Hematopoietic multipotent progenitor cell treated with erythropoietin and hydrocortisone succinate and interleukin-3 and kit ligand, for 6 days (in vitro differentiated cells): ENCODE results near the gene PLEKHA7.

Source experiments
- DNase-seq: peaks from one replicate; pipeline ENCODE4 v3.0.0-alpha.2; 2015

Gene PLEKHA7

DNA sequence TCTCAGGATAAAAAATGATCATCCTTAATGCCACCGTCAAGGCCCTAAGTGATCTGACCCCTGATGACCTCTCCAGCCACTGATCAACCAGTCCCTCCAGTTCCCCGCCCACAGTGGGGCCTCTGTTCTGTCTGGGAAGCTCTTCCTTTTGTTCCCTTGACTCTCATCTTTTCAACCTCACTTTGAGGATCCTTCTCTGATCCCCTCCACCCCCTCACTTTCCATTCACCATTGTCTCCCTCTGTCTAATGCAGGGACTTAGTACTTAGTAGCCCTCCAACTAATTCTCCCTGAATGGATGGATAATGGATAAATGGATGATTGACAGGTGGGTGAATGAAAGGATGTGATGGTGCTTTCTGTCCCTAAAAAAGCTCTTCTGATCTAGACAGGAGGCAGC is 230.1 kb downstream of the PLEKHA7 start:
- no peak for DNase-seq

DNA sequence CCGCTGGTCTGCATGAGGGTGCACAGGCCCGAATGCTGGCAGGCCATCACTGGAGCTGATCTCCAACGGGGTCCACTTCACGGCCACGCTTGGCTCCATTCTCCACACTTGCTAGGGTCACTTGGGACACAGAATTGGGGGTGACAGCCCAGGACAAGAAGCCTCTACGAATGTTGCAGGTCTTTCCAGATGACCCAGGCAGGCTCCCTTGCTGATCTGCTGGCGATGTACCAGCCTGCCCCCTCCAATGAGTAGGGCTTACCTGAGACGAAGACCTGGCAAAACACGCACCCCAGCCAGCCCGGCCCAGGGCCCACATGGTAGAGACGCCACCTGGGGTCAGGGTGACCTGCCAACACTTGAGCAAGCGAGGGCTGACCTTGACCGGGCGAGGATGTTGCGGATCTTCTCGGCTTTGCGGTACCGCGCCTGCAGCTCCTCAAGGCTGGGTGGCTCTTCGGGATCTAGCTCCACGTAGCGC is 230.9 kb downstream of the PLEKHA7 start:
- DNase-seq: no peak

DNA sequence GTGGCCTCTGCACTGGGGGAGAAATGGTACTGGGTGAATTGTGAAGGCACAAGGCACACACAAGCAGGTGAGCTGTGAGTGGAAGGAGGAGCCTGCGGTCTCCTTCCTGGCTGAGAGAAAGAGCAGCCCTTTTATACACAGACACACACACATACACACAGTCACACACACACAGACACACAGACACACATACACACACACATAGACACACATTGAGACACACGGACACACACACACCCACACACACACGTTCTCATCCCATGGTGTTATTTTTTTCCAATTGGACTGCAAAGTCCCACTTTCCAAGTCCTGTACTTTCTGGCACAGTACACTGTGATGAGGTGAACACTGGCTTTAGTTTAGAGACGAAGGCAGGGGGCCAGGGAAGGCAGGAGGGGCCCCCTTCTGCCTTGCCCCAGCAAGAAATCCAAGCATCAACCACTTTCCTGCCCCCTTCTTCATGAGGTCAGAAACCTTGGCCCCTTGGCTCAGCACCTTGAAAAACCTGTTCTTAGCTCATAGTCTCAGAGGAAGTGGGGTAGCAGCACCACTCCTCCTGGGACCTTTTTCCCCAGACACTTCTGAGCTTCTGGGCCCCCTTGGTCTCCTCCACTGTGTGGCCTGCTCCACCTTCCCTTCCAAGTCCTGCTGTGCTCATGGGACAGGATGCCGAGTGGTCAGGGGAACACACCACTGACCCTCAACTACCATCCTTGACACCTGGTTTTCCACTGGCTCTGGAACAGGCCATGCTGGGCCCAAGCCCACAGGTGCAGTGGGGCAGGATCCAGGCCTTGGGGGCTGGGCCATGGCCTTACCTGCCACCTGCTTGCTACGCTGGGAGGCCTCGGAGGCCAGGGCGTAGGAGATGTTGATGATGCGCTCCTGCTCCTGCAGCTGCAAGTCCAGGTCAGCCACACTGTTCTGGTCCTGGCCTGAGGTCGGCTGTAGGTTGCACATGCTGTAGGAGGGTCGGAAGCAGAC is 232.0 kb downstream of the PLEKHA7 start:
- DNase-seq: no peak

DNA sequence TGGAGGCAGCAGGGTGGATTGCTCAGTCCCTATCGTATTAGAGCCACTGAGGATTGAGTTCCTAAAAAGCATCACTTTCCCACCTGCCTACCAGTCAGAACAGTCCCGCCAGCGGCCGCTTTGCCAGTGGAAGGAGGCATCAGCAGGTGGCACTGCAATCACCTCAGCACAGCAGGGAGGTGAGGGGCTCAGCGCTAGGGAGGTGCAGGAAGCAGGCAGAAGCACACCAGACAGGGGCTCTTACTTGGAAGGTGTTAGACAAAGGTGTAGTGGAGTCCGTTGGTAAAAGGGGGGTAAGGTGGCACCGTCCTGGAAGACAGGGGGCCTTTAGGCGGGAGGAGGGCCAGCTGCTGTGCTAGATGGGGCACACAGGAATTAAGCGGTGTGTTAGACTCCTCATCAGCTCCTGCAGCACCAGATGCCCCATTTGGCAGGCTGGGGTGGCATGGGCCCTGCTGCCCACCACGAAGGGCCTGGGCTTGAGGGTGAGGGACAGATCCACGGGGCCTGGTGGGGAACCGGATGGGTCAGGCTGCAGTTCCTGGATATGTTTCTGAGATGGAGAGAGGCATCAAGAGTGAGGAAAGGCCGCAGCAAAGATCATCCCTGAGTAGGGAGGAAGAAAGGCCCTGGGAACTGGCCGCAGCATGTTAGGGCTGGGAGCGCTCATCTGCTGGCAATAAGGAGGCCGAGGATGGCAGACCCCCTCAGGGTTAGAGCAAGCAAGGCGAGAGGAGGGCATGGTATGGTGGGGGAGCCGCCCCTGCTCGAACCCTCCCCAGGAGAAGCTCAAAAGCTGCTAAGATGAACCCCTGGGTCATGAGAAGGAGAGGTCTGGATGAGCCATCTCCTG is 233.3 kb downstream of the PLEKHA7 start:
- no peak for DNase-seq

DNA sequence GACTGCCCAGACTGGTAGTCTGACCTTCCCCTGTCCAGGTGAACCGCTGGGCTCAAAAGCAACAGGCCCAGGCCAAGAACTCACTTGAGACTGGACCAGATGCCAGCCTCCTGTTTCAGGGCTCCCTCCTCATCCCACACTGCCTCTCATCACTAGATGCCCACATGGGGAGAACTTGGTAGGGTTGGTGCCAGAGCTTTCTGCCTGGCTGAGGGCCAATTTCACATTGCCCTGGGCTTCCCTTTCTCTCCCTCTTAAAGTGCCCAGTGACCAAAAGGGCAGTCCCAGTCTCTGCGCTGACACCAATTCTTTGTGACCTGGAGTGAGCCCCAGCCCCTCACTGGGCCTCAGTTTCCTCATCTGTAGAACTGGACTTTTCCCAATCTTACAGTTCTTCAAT is 234.1 kb downstream of the PLEKHA7 start:
- DNase-seq: no peak

DNA sequence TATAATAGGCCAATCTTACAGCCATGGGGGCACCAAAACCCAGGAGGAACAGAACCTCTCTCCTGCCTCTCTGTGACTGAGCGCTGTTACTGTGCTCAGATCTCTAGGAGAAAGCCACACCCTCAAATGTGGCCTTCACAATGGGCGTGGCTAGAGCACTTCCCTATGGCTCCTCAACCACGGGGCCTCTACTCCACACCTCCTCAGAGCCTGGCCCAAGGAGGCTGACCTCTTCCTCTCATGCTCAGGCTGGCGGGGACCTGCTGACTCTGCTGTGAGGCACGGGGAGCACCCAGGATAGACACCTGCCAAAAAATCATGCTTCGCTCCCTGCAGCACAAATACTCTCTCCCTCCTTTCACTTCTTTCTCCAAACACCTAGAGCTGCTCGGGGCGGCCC is 234.8 kb downstream of the PLEKHA7 start:
- DNase-seq: peak; percentile 83

DNA sequence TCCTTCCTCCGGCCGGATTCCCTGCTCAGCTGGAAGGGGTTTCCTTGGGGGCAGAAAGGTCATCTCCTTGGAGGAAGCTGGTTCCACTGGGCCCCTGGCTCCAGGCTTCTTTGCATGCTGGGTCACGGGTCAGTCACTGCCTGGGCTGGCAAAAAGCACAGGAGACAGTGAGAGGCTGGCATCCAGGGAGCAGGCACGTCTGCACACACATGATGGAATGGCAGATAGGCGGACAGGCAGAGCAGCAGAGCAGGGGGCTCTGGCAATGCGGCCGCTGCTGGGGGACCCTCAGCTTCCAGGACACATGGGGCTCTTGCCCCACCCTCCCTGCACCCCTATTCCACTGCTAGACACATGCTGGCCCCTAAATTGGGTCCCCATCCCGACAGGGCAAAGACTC is 235.3 kb downstream of the PLEKHA7 start:
- no peak for DNase-seq

DNA sequence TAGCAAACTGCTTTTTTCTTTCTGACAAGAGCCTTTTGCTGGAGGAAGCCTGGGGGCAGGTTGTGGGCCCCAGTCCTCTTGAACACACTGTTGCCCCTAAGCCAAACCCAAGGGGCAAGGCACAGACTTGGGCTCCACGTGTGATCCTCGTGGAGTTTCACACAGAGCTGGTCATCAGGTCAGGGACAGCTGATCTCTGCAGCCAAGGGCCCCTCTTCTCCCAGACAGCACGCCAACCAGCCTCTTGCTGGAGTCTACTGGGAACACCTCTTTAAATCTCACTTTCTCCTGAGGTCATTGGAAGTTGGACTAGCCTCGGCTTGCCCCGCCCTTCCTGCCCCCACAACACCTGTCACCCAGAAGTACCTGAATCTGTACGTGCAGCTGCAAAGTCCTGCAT is 235.9 kb downstream of the PLEKHA7 start:
- DNase-seq: no peak

DNA sequence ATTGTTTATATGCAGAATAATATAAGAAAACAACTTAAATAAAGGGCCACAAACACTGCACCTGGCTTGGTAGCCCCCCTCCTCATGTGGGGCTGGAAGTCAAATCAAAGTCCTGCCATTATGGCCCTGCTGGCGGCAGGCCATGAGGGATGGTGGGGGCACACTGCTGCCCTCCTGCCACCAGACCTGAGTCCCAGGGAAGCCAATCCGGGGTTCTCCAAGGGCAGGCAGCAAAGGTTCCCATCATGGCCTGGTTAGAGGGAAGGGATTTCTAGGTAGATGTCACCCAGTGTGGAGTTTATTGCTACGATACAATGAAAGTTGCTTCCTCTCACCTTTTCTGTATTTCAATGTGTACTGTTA is 236.6 kb downstream of the PLEKHA7 start:
- DNase-seq: no peak

DNA sequence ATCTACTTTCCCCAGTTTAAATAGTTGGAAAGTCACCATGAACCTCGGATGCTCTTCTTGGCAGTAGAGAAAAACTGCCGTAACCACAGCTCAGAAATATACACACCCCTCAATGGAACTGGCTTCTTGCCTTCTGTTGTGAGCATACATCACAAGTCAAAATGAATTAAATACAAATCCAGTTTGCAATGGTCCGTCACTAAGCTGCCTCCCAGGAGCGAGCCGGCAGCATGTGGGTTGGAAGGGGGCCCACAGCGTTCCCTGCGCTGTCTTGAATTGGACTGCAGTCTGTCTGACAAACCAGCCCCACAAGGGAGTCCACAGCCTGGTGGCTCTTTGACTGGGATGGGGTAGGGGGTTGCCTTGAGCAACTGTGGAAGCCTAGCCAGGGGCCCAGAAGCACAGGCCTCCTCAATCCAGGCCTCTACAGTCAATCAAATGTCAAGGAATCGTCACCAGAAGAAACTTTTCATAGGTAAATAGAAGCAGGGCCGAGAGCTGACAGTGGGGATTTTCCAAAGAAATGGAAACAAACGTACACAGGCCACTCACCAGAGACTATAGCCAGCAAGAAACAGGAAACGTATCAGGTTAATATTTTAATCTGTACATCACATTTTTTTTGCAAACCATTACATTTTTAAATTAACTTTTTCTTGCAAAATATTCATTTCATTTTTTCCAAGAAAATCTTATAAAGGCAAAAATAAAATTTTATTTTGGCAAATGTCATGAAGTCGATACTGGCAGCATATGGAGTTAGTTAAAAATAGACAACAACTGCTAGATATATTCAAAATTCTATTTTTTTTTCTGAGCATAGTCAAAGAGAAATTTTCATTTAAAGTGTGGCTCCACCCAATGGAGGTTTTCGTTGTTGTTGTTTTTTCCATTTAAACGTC is 237.3 kb downstream of the PLEKHA7 start:
- no peak for DNase-seq

DNA sequence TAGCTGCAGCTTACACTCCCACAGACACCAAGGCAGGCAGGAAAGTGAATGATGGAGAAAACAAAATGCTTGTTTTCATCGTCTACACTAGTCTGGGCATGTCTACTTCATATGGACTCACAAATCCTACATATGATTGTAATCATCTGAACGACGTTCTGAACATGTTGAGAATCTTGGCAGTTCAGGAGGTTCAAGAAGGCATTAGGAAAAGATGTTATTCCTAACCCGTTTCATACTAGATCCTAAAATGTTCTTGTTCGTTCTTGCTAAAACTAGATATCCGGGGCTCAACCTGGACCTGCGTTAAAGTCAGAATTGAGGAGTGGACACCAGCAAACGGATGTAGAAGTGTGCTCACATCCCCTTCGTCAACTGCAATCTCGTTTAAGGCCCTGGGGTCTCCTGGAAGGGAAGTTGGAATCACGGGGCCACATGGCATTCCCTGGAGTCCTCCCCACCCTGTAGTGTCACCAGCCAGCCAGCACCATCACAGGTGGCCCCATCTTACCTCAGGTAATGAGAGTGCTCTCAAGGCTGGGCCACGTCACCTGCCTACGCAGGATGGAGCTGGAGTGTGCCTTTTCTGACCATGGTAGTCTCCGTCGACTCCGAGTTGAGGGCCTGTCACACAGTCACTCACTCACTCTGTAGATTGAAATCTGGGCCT is 238.5 kb downstream of the PLEKHA7 start:
- no peak for DNase-seq

DNA sequence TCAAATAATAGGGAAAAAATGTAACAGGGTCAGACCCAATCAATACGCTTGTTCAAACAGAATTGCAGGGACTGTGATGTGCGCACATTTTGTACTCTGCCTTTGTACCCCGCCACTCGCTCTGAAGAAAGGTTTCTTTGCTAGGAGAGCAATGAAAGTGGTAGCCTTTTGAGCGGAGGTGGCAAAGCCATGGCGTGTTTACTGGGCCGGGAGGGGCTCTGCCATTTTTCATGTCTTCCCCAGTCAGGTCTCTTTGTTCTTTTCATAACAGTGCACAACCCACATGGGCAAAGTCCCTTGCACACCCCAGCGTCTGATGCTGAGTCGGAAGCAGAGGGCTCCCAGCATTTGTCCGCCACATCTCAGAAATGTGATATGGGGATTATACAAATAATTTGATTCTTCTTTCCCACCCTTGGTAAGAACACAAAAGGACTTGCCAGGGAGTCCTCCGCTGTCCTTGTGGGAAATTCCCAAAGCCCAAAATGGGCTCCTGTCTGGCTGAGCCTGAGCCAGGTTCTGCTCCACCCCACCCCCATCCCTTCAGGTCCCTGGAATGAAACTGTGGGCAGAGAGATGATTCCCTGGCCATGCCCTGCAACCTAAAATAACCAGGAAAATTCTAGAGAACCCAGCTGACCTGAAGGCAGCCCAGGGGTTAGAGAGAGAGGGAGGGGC is 239.1 kb downstream of the PLEKHA7 start:
- no peak for DNase-seq

DNA sequence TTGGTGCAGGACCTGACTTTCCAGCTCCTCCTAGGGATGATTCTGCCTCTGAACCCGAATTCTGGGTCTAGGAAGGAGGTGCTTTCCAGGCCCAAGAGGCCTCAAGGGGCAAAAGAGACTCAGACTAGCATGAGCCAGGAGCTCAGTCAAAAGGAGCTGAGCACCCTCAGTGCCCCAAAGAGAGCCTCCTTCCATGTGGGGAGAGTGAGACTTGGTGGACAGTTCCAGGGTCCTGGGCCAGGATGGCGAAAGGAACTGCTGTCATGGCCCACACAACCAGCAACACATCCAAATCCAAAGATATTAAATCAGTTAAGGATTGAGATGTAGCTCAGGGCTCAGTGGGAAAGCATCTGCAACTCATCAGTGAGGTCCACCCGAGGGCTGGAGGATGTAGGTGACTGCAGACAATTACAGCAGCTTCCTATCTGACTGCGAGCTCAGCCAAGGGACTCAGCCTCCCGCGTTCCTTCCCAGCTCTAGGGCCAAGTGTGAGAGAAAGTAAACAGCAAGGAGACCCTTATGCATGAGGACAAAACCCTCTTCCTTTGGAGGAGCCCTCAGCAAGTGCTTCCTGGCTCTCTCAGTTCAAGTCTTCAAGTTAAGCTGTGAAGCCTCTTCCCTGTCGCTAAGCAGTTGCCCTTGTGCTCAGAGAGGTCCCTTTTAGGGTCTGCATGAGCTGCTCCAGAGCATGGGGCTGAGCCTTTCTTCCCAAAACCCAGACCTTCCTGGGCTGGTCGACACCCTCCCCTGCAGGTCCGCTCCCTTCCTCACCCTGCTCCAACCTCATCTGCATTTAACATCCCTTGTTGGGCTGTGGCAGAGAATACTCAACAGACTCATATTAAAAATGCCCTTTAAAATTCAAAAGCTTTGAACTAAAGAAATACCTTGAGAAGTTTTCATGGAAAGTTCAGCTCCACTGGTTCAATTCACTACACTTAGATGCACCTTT is 240.0 kb downstream of the PLEKHA7 start:
- no peak for DNase-seq

DNA sequence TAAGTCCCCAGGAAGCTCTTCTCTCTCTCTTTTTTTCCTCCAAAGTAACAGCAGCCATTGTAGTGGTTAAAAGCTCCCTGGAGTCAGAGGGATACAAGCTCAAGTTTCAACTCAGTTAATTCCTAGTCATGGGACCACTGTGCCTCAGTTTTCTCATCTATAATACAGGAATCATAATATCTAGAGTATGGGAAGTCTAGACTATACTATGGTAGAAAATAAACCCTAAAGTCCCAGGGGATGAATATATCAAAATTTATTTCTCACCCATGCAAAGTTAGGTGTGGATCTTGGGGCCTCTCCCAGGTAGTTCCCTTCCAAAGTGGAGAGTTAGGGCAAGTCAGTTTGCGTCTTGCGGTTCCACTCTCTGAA is 242.1 kb downstream of the PLEKHA7 start:
- DNase-seq: no peak

DNA sequence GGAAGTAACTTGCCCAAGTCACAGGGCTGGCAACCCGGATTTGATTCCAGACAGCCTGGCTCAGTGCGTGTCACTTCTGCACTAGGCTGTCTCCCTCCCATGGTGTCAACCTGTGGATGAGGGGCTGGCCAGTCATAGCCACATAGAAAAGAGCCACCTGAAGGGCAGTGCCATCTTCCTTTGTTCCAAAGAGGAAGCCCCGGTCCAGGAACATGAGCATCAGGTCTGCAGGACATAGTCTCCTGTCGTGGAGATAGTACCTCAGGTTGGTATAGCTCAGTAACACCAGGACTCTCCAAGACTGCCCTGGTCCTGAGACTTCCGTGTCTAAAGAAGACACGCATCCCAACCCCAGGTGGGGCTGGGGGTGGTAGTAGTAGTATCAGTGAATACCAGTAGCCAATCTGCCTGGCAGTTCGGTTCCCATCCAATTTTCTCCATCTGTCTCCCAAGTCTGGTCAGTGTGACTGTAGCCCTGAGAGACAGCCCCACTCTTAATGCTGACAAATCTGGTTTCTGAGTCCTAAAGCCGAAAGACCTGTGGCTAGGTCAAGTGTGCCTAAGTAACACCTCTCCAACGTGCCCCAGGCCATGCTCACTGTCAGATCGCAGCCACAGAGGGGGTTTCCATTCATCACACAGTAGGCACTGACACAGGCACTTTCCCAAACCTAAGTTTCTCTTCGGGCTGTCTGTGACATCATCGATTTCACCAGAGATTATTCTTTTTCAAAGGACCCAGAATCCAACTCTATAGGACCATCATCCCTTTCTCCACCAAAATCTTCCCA is 242.7 kb downstream of the PLEKHA7 start:
- no peak for DNase-seq

DNA sequence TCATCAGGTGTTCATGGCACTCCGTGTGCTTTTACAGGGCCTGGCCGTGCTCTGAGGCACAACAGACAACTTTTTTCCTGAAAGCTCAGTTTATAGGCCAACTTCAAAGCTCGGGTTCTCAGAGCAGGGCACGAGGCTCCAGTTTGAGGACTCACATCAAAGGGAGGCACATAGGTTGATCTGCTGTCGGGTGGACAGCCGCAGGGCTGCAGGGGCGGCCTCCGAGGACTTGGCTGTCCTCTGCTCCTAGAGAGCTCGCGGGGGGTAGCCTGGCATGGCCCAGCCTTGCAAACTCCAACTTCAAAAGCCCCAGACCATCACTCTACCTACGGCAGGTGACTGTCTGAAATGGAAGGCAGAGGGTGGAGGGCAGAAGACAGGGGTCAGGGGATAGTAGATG is 244.2 kb downstream of the PLEKHA7 start:
- DNase-seq: no peak

DNA sequence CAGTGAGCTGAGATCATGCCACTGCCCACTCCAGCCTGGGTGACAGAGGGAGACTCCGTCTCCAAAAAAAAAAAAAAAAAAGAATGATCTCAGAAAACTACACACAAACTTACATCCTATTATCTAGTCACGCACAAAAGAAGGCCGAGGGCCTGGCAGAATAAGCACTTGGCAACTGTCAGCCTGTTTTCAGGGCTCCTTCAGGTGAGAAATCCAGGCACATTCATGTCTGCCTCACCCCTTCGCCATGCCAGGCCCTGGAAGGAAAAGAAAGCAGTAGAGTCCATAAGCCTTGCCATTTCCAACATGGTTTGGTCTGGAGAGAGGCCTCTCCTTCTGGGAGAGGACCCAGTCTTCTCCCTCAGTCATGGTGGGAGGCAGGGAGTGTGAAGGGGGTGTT is 244.8 kb downstream of the PLEKHA7 start:
- no peak for DNase-seq

DNA sequence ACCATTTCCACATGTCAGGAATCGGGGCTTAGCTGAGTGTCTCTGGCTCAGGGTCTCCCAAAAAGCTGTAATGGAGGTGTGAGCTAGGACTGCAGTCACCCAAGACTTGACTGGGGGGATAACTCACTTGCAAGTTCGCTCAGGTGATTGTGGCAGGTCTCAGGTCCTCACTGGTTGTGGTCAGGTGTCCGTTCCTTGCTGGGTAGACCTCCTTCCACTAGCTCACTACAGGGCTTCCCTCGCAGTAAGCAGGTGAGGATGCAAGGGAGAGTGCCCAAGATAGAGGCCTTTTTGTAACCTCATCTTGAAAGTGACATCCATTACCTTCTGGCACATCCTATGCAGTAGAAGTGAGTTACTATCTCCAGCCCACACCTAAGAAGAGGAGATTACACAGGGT is 246.3 kb downstream of the PLEKHA7 start:
- no peak for DNase-seq

DNA sequence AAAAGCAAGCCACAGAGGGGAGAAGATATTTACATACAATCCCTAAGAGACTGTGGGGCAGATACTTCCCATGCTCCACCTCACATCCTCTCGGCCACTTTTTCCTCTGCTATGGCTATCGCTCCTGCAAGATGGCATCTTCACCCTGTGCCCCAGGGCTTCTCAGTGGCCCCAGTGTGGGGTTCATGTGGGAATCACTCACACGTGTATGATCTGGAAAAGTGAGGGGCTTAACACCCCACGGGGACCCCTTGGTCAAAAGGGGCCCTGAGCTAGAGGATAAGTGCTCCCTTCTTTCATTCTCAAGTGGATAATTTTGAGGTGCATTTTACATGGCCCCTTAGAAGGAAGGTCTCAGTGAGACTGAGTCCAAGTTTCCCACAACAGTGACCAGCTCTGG is 247.1 kb downstream of the PLEKHA7 start:
- no peak for DNase-seq

DNA sequence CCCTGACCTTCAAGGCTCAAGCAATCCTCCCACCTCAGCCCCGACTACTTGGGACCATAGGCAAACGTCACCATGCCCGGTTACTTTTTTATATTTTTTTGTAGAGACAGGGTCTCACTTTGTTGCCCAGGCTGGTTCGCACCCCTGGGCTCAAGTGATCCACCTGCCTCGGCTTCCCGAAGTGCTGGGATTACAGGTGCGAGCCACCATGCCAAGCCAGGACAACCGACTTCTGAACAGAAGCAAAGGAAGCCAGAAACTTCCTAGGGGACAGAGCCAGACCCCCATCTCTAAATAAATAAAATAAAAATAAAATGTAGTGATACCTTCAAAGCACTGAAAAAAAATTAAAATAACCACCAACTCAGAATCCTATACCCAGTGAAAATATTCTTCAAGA is 249.3 kb downstream of the PLEKHA7 start:
- DNase-seq: no peak
